LNCAP (cell line): ENCODE measurements around the gene TMEM119.

Experiments used
- CTCF ChIP-seq: fragments of 450-650 bp; IDR thresholded peaks from 2 replicates; pipeline ENCODE4 v1.5.1; 2017; ENCODE audit warnings: mild to moderate bottlenecking

Gene TMEM119

GRCh38 chr12:108589840-108590229, 8.0 kb downstream of the TMEM119 start:
- no peak for TF ChIP-seq CTCF

DNA sequence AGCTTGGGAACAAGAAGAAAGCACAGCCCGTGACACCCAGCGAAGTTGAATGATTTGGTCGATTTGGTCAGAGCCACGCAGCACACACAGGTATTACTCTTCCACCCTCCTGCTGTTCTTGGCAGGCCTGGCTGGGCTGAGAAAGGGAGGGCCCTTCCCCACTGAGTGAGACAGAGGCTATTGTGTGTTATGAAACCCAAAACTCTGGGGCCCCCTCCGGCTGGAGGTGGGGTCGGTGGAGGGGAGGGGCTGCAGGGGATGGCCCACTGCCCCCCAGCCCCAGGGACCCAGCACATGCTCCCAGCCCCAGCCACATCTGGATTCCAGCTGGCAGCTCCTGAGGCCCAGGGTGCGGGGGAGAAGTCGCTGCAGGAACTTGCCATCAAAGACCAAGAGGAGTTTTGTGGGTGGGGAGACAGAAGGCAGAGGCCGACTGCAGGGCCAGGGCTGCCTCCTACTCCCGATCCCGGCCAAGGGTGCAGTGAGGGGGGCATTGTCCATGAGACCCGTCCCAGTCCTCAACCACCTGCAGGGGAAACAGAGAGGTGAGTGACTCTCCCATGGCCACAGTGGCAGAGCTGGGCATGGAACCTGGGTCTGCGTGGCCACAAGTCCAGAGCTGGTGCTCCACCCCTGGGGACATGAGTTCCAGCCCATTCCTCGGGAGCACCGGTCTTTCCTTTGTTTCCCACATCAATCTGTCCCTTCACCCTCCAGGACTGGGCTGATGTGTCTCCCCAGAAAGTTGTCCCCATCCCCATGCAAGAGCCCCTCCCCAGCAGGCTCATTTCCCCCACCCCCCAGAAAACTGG, 8.7 kb downstream of the TMEM119 start:
- TF ChIP-seq CTCF, result no peak

DNA sequence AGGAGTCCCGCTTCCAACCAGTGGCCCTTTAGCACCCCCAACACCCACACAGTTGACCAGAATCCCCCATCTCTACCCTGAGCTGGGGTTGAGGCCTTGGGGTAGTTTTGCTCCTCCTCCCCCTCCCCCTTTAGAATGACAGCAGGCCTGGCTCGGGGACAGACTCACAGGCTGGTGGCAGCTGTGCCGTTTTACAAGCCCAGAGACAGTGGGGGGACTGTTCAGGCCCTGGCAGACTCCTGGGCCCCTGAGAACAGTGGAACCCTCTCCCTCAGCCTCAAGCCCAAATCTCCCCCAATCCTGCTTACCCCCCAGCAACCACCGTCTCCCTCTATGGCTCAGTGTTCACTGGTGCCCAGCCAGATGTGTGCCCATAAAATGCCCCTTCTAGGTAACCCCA, 10.1 kb downstream of the TMEM119 start:
- TF ChIP-seq CTCF, result no peak

DNA sequence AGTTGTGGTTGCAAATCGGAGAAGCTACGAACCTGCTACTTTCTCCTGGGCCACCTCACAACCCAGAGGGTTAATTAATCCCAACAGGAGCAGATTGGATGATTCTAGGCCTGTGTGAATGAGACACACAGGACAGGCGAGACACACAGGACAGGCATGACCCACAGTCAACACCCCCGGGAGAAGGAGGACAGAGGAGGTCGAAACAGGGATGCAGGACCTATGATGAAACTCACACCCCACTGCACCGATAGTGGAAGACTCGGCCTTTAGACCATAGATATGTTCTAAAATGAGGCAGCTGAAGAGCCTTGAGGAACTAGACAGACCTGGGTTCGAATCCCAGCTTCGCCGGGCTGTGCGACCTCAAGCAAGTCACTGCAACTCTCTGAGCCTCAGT, 11.6 kb downstream of the TMEM119 start:
- no peak for TF ChIP-seq CTCF

- no peak for TF ChIP-seq CTCF
These were observed 12.0 kb downstream of the TMEM119 start for GRCh38 chr12:108585864-108586263.

GRCh38 chr12:108584456-108585065, 13.3 kb downstream of the TMEM119 start:
- TF ChIP-seq CTCF, result no peak

- TF ChIP-seq CTCF, result no peak
These were observed 13.9 kb downstream of the TMEM119 start for GRCh38 chr12:108583991-108584390.
